ENCODE measurements around the gene CENPX. TPM values are rescaled to one million over a fixed set of nuclear protein-coding genes. Genes with fewer than 3 reads are reported as not detected.
"Not testable (repeated sequence)": the region's sequence is repeated elsewhere in the genome, so short reads cannot be mapped to it uniquely, and the experiment has no call there.

CENPX gene
- total RNA-seq, 1 donor from 2014 or later, result 43.8 TPM

GRCh38 chr17:82045936-82046484 is 23.3 kb upstream of the CENPX start:
- H3K36me3 ChIP-seq, result peaks cover 29% of the 10 kb centered on the region
- no peak for ATAC-seq
- no peaks in the 10 kb centered on the region for H3K27me3 ChIP-seq (ENCODE audit: low read depth)
- intact Hi-C loops (cut with DNase I), result no loop called here
- no peak for TF ChIP-seq CTCF (IDR thresholded peaks at IDR 0.05)
- DNase-seq, result no peak
- no peaks in the 10 kb centered on the region for H3K9me3 ChIP-seq
- no peak overlapping the region for H3K27ac ChIP-seq
- no peak overlapping the region for H3K4me3 ChIP-seq
- H3K4me1 ChIP-seq, result peaks cover 18% of the 10 kb centered on the region

- Histone ChIP-seq H3K4me3 (no peak overlapping the region), H3K9me3 (no peaks in the 10 kb centered on the region), H3K27ac (no peak overlapping the region), H3K36me3 (peaks cover 14% of the 10 kb centered on the region), H3K27me3 (ENCODE audit: low read depth) (no peaks in the 10 kb centered on the region), H3K4me1 (peaks cover 2% of the 10 kb centered on the region)
- ATAC-seq (no peak), DNase-seq (no peak)
- no peak for TF ChIP-seq CTCF (IDR thresholded peaks at IDR 0.05)
- intact Hi-C loops (cut with DNase I), result no loop called here
These were observed 20.8 kb upstream of the CENPX start for GRCh38 chr17:82043507-82043906.

- H3K36me3 ChIP-seq, result peaks cover 9% of the 10 kb centered on the region
- ATAC-seq (no peak), DNase-seq (no peak)
- TF ChIP-seq CTCF (IDR thresholded peaks at IDR 0.05), result no peak
- H3K9me3 ChIP-seq, result no peaks in the 10 kb centered on the region
- H3K27ac ChIP-seq, result no peak overlapping the region
- no peak overlapping the region for H3K4me3 ChIP-seq
- no peaks in the 10 kb centered on the region for H3K27me3 ChIP-seq (ENCODE audit: low read depth)
- intact Hi-C loops (cut with DNase I), result no loop called here
- peaks cover 11% of the 10 kb centered on the region for H3K4me1 ChIP-seq
These were observed 20.0 kb upstream of the CENPX start for GRCh38 chr17:82042649-82043048.

- no peak for TF ChIP-seq CTCF (IDR thresholded peaks at IDR 0.05)
- no peak for ATAC-seq
- Histone ChIP-seq H3K27me3 (ENCODE audit: low read depth) (no peaks in the 10 kb centered on the region), H3K4me1 (peaks cover 17% of the 10 kb centered on the region), H3K9me3 (no peaks in the 10 kb centered on the region), H3K4me3 (no peak overlapping the region), H3K27ac (no peak overlapping the region), H3K36me3 (no peaks in the 10 kb centered on the region)
- intact Hi-C loops (cut with DNase I), result no loop called here
- no peak for DNase-seq
These were observed 18.6 kb upstream of the CENPX start for GRCh38 chr17:82041144-82041814.

GRCh38 chr17:82039695-82040299 is 17.1 kb upstream of the CENPX start:
- no peak for ATAC-seq
- no peak for DNase-seq
- no peak for TF ChIP-seq CTCF (IDR thresholded peaks at IDR 0.05)
- intact Hi-C loops (cut with DNase I), result no loop called here
- Histone ChIP-seq H3K4me3 (no peak overlapping the region), H3K9me3 (no peaks in the 10 kb centered on the region), H3K27me3 (ENCODE audit: low read depth) (no peaks in the 10 kb centered on the region), H3K27ac (no peak overlapping the region), H3K4me1 (peaks cover 27% of the 10 kb centered on the region), H3K36me3 (no peaks in the 10 kb centered on the region)

- H3K27ac ChIP-seq; intact Hi-C loops (cut with DNase I); DNase-seq: not testable (repeated sequence)
These were observed 16.2 kb upstream of the CENPX start for GRCh38 chr17:82038796-82039409.

More at GRCh38 chr17:82038796-82039409, 16.2 kb upstream of the CENPX start:
- not testable (repeated sequence) for H3K9me3 ChIP-seq; ATAC-seq; H3K4me3 ChIP-seq; H3K27me3 ChIP-seq (ENCODE audit: low read depth); H3K36me3 ChIP-seq
- peaks cover 27% of the 10 kb centered on the region for H3K4me1 ChIP-seq

All from lower lobe of right lung (tissue), 2 donors.